GM19328 (cell line): ENCODE data around the gene C16orf54.
"Not testable (repeated sequence)": the region's sequence is repeated elsewhere in the genome, so short reads cannot be mapped to it uniquely, and the experiment has no call there.

ENCODE experiments used
- ATAC-seq: cut with Tn5 transposase; IDR thresholded peaks from one replicate; pipeline ENCODE4 v1.9.1; 2021; ENCODE audit warnings: mild to moderate bottlenecking, moderate library complexity; ENCODE audit not compliant: unreplicated experiment

C16orf54 gene, protein sequence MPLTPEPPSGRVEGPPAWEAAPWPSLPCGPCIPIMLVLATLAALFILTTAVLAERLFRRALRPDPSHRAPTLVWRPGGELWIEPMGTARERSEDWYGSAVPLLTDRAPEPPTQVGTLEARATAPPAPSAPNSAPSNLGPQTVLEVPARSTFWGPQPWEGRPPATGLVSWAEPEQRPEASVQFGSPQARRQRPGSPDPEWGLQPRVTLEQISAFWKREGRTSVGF

GRCh38 chr16:29745853-29746345 lies at the start of gene C16orf54:
TSS of gene C16orf54 (minus strand) at chr16:29745990. CDS start at chr16:29744951, 1,039 bp downstream.
- ATAC-seq, result peak; percentile 63

DNA sequence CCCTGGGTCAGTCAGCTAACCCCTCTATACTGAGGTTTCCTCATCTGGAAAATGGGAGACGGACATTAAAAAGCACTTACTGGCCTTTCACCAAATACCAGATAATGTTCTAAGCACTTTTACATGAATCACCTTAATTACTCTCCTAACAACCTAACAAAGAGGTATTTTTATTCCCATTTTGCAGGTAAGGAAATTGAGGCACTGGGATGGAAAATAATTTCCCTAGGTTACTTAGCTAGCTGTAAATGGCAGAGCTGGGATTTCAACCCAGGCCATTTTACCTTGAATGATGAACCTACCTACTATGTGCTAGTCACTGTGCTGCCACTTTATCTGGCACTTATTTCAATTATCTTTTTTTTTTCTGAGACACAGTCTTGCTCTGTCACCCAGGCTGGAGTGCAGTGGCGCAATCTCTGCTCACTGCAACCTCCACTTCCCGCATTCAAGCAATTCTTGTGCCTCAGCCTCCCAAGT lies 48.5 kb upstream of the C16orf54 start:
- no peak for ATAC-seq

DNA sequence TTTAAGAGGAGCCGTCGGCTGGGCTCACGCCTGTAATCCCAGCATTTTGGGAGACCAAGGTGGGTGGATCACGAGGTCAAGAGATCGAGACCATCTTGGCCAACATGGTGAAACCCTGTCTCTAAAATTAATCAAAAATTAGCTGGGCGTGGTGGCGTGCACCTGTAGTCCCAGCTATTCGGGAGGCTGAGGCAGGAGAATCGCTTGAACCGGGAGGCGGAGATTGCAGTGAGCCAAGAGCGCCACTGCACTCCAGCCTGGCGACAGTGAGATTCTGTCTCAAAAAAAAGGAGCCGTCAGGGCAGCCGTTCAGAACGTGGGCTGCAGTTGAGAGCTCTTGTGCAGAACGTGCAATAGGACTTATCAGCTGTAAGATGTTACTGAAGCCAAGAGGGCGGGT lies 47.4 kb upstream of the C16orf54 start:
- not testable (repeated sequence) for ATAC-seq

DNA sequence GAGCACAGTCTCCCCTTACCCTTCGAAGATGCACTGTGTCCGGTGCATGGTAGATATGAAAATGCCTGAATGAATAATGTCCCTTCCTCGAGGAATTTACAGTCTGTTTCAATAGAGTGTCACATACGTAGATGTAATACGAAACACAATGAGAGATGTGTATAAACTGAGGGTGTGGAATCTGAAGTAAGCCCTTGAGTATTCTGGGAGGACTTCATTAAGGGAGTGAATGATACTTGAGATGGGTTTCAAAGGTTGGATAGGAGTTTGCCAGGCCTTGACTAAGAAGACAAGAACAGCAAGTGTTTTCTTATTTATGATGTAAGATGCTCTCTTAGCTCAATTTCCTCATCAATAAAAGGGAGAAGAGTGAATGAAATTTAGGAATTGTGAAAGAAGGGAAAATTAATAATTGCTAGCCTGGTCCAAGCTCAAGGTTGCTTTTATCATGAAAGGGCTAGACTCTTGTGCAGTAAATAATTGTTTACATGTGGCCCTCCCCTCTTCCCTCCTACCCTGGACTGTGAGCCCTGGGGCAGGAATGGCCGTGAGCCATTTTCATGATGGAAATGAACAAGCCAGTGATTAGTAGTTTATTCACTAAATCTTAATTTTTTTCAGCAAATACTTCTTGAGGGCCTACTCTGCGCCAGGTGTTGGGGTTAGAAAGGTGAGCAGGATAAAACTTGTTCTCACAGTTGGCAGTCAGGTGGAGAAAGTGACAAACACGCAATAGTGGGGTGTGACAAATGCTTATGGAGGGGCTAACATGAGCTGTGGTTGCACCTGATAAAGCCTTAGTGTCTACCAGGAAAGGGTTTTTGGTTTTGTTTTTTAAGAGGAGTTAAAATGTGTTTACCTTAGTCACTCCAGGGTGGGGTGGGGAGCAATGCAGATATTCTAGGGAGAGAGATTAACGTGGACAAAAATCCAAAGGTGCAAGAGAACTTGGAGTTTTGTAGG lies 46.3 kb upstream of the C16orf54 start:
- ATAC-seq, result no peak

- ATAC-seq, result no peak
Observed at GRCh38 chr16:29790949-29791844, 45.4 kb upstream of the C16orf54 start.

DNA sequence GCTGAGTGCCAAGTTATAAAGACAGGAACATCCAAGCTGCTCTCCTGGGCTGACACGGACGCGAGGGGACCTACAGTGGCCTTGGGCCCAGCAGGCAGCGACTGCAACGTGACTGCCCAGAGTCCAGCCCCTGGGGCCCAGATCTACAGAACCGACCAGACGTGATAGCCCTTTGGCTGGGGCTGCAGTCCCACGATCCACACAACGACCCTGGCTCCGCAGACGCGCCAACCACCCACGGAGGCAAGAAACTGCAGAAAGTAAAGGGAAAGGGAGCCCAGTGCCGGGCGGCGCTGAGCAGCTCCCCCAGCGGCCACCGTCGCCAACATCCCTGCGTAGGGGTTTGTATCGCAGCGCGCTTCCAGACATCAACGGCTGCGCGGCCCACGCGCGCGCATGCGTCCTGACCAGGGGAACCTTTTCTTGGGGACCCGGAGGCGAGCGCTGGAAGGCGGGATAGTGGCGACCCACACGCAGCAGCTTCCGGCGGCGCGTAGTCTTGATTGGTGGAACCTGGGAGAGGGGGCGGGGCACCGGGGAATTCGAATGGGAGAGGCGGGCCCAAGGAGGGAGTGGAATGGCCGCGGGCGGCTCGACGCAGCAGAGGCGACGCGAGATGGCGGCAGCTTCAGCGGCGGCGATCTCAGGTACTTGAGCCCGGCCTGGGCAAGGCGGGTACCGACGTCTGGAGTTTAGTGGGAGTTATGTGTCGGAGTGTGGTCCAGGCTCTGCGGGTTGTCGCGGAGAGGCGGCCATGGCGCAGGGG lies 44.6 kb upstream of the C16orf54 start, which contains the start of gene KIF22:
KIF22 (plus strand) TSS at position 569 of the 766 bp plus-strand sequence; CDS start at position 578, 9 bp downstream.
- peak; percentile 90 for ATAC-seq

DNA sequence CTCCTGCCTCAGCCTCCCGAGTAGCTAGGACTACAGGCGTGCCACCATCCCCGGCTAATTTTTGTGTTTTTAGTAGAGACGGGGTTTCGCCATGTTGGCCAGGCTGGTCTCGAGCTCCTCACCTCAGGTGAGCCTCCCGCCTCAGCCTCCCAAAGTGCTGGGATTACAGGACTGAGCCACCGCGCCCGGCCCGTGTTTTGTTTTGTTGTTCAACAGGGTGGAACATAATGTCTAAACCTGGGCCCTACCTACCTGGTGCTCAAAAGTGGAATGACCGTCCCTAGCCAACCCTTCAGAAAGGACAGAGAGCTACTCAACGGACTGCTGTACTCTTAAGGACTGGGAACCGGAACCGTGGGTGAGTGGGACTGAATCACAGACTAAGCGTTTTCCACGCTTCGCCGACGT lies 44.0 kb upstream of the C16orf54 start:
- no peak for ATAC-seq

DNA sequence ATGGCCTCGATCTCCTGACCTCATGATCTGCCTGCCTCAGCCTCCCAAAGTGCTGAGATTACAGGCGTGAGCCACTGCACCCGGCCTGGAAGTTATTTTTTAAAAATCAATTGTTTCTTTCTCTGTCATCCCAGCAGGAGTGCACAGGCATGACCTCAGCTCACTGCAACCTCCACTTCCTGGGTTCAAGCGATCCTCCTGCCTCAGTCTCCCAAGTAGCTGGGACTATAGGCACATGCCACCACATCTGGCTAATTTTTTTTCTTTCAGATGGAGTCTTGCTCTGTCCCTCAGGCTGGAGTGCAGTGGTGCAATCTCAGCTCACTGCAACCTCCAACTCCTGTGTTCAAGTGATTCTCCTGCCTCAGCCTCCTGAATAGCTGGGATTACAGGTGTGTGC lies 41.4 kb upstream of the C16orf54 start:
- not testable (repeated sequence) for ATAC-seq

GRCh38 chr16:29784901-29785500 lies 39.2 kb upstream of the C16orf54 start:
- no peak for ATAC-seq

- no peak for ATAC-seq
Observed at GRCh38 chr16:29784157-29784556, 38.4 kb upstream of the C16orf54 start.

DNA sequence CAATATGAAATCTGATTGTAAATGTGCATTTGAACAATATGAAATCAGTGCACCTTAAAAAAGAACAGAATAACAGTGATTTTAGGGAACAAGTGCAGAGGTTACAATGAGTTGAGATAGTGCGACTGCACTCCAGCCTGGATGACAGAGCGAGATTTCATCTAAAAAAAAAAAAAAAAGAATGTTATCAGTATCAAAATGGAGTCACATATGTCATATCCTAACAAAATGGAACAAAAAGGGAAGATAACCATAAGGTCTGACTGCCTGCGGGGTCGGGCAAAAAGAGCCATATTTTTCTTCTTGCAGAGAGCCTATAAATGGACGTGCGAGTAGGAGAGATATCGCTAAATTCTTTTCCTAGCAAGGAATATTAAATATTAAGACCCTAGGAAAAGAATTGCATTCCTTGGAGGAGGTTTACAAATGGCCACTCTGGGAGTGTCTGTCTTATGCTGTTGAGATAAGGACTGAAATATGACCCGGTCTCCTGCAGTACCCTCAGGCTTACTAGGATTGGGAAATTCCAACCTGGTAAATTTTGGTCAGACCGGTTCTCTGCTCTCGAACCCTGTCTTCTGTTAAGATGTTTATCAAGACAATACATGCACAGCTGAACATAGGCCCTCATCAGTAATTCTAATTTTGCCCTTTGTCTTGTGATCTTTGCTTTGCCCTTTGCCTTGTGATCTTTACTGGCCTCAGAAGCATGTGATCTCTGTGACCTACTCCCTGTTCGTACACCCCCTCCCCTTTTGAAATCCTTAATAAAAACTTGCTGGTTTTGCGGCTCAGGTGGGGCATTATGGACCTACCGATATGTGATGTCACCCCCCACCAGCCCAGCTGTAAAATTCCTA lies 37.5 kb upstream of the C16orf54 start:
- not testable (repeated sequence) for ATAC-seq

- no peak for ATAC-seq
Observed at GRCh38 chr16:29779474-29779873, 33.7 kb upstream of the C16orf54 start.

- no peak for ATAC-seq
Observed at GRCh38 chr16:29777576-29778350, 32.0 kb upstream of the C16orf54 start, which contains the start of gene ZG16. TSS of gene ZG16 (plus strand) at chr16:29778256. CDS start at chr16:29779267, 1,011 bp downstream.

DNA sequence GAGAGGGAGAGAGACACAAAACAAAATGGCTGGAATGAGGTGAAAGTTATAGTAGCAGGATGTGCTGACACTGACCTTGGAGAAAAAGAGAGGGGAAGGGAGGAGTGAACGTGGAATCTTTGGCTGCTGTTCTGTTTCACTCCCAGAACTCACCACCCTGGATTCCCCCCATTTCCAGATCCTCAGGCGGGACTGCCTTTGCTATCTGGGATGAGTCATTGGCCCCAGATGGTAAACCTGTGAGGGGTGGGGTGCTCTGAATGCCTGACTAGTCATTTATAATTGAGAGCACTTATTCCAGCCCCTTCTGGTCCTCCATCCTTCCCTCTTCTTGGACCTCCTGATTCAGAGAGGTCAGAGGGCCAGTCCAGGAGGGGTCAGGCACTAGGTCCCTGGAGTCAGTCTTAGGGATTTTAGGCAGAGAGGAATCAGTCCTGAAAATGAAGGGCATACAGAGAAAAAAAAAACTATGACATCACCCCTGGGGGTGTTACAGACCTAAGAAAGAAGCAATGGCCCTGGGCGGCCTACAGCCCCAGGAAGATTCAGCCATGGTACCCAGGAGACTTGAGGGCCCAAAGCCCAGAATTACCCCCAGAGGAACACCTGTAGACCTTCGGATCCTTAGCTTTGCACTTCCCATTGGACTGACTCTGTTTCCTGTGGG lies 30.1 kb upstream of the C16orf54 start:
- no peak for ATAC-seq

- no peak for ATAC-seq
Observed at GRCh38 chr16:29774730-29775129, 28.9 kb upstream of the C16orf54 start.

DNA sequence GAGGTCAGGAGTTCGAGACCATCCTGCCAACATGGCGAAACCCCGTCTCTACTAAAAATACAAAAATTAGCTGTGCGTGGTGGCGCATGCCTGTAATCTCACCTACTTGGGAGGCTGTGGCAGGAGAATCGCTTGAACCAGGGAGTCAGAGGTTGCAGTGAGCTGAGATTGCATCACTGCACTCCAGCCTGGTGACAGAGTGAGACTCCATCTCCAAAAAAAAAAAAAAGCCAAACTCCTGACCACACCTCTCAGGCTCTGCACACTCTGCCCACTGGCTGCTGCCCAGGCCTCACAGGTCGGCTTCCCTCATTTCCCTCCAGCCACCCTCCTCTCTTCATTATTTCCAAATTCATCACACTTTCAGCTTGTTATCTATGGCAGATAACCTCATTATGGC lies 26.5 kb upstream of the C16orf54 start:
- ATAC-seq, result not testable (repeated sequence)
